Activated CD8-positive, alpha-beta memory T cell treated with anti-CD3 and anti-CD28 coated beads for 24 hours (primary cell): ENCODE measurements around the gene CD46.
"Not testable (repeated sequence)": the region's sequence is repeated elsewhere in the genome, so short reads cannot be mapped to it uniquely, and the experiment has no call there.

Source experiments
- DNase-seq: peaks from one replicate; pipeline ENCODE4 v3.0.0-alpha.2; 2020

The CD46 gene

GRCh38 chr1:207751790-207752455 is at the start of gene CD46:
Gene CD46, plus strand, starts transcription at chr1:207752054. Its CDS starts 159 bp downstream, at chr1:207752213.
- peak; percentile 95 for DNase-seq

DNA sequence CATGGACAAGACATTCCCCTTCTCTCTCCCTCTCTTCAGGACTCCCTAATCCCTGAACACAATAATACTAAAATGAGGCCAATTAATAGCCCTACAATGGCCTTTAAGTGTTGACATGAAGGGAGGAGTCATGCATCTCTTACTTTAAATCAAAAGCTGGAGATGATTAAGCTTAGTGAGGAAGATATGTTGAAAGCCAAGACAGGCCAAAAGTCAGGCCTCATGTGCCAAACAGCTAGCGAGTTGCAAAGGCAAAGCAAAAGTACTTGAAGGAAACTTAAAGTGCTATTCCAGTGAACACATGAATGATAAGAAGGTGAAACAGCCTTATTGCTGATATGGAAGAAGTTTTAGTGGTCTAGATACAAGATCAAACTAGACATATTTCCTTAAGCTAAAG is 49.5 kb upstream of the CD46 start:
- no peak for DNase-seq

DNA sequence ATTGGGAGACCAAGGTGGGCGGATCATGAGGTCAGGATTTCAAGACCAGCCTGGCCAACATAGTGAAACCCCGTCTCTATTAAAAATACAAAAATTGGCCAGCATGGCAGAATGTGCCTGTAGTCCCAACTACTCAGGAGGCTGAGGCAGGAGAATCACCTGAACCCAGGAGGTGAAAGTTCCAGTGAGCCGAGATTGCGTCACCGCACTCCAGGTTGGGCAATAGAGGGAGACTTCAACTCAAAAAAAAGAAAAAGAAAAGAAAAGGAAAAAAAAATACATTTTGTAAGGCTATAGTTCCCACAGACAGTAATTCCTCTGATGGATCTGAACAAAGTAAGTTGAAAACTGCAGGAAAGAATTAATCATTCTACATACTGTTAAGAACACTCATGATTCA is 48.1 kb upstream of the CD46 start:
- DNase-seq, result no peak

DNA sequence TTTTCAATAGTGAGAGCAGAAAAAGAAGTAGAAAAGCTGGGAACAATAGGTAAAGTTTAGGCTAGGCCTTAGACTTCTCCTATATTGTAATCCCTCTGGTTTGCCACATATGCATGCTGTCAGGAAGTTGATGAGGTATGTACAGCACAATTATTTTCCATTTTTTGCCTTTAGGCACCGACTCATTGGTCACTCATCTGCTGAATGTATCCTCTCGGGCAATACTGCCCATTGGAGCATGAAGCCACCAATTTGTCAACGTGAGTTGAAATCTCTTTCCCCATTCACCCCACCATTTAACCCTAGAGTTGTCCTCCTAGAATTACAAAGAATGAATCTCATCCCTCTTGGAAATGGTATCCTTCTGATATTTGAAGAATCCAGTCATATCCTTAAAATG is 43.9 kb upstream of the CD46 start:
- DNase-seq, result not testable (repeated sequence)

DNA sequence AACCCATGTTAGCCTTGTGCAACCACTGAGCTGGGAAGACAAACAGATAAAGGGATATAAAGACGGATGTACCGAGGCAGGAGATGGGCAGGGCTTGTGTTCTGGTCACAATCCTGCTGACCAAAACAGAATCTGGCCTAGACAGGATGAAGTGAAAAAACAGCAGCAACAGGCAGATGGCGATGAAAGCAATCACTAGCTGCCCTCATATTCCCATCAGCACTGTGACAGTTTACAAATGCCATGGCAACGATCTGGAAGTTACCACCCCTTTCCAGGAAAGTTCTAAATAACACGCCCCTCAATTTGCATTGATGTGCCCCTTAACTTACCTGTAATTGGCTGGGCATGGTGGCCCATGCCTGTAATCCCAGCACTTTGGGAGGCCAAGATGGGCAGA is 40.6 kb upstream of the CD46 start:
- DNase-seq, result no peak

GRCh38 chr1:207712701-207713100 is 39.2 kb upstream of the CD46 start:
- not testable (repeated sequence) for DNase-seq

GRCh38 chr1:207713529-207713928 is 38.3 kb upstream of the CD46 start:
- DNase-seq, result no peak

DNA sequence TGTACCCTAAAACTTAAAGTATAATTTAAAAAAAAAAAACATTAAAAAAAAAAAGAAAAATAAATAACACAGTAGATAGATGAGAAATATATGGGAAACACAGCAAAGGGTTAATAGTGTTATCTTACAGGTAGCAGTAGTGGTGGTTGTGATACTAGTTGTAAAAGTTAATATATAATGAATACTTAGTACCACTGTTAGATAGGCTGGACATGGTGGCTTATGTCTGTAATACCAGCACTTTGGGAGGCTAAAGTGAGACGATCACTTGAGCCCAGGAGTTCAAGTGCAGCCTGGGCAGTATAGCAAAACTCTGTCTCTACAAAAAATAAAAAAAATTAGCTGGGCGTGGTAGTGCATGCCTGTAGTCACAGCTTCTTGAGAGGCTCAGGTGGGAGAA is 32.6 kb upstream of the CD46 start:
- no peak for DNase-seq

DNA sequence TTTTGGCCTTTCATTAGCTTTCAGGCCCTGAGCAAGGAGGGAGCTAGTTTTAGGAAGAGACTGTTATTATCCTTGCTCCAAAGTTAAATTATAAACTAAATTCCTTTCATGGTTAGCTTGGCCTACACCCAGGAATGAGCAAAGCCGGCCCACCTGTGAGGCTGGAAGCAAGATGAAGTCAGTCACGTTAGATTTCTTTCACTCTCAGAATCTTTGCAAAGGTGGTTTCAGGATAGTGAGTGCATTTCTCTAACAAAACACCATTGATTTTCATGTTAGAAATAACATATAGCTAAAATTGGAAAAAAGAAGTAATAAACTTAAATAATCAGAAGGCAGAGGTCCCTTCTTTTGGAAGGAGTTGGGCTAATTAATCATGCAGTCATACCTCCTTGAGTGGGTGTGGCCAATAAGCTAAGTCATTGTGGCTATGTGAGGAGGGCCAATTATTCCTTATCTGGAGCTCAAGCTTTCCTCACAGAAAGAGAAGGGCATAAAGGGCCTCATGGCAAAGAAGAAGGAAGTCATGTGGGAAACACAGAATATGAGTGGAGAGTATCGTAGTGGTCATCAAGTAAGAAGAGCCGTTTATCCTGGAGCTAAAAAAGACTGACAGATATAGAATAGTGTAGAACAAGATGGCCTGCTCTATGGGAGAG is 23.5 kb upstream of the CD46 start:
- DNase-seq, result not testable (repeated sequence)

DNA sequence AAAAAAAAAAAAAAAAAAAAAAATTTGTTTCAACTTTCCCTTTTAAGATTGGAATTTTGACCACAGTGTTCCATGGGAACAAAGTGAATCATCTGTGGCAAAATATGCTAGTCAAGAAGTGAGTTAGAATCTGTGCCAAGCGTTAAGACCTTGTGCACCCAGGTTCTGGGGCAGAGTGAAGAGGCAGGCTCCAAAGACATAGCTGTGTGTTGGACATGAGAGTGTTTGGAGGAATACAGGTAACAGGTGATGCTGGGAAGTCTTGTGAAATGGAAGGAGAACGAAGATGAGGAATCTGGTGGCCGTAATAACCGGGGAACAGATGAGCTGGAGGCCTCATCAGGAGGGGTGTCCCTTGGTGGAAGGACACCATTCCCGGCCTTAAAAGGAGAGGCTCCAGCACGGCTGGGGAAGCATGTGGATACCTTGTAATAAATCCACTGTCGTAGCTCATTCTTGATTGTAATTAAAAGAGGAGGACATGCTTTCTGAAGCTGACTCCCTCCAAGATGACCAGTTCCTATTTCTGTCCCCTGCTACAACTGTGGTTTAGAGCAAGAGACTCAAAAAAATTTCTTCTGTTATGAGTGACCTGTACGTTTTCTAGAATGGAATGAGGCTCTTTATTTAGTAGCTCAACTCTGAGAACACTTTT is 14.2 kb upstream of the CD46 start:
- not testable (repeated sequence) for DNase-seq

DNA sequence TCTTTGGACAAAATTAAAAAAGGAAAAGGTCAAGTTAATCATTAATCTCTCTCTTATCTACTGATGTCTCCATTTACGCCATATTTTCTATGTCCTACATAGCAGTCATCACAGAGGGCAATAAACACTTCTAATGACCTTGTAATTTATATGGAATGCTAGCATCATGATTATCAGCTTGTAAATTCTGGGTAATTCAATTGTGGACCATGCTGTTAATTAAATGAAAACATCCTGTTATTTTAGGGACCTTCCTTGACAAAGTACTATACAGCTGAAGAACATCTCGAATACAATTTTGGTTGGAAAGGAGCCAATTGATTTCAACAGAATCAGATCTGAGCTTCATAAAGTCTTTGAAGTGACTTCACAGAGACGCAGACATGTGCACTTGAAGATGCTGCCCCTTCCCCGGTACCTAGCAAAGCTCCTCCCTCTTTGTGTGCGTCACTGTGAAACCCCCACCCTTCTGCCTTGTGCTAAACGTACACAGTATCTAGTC is 13.6 kb upstream of the CD46 start:
- DNase-seq, result not testable (repeated sequence)

DNA sequence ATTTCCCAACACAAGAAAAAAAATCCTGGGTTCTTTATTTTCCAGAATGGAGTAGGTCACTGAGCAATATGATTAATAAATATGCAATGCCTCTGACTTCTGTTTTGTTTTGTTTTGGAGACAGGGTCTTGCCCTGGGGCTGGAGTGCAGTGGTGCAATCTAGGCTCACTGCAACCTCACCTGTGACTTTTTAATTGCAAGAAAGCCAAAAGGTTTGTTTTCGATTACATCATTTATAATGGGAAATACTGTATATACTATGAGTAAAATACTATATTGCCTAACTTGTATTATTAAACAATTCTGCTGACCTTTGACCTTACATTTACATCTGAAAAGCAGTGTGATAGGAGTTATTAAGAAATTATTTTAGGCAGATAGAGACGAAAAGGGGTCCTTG is 11.6 kb upstream of the CD46 start:
- DNase-seq, result no peak

DNA sequence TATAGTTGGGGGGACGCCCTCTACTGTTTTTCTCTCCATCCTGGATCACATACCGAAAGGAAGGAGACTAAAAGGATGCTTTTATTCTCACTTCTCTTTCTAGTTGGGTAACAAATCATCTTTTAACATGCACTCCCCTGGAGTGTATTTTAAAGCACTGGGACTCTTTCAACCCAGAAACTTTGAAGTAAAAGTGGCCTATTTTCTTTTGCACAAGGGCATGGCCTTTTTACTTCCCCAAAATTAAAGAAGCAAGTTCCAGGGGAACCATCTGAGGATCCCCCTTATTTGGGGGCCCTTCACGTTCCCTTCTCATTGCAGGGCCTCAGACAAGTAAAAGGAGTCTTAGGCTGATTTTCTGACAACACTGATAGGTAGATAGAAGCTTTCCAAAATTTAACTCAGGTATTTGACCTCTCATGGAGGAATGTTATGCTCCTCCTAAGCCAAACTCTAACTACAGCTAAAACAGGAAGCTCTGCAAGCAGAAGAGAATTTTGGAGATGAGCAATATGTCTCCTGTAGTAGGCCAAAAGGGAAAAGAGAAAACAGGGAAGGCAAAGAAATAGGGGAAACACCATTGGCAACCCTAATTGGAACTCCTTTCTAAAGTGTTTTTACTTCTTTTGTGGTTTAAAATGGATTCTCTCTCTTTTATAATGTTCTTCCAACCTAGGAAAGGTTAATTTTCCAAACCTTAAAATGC is 8.9 kb upstream of the CD46 start:
- DNase-seq, result no peak

DNA sequence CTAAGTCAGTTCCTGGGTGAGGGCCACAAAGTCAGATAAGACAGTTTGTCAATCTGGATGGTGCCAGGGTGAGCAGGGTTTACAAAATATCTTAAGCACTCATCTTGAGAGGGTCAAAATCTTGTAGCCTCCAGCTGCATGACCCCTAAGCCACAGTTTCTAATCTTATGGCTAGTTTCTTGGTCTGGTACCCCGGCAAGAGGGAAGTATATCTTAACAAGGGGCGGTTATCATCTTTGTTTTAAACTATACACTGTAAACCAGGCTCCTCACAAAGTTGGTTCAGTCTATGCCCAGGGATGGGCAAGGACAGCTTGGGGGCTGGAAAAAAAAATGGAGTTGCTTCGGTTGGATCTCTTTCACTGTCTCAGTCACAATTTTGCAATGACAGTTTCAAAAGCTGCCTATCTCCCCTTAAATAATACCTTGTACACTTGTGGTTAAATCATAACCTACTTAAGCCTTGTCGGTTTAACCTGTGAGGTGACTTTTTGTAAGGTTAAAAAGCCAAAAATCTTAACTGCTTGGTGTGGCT is 7.8 kb upstream of the CD46 start:
- no peak for DNase-seq

- DNase-seq, result no peak
Observed at GRCh38 chr1:207745285-207745684, 6.6 kb upstream of the CD46 start.

DNA sequence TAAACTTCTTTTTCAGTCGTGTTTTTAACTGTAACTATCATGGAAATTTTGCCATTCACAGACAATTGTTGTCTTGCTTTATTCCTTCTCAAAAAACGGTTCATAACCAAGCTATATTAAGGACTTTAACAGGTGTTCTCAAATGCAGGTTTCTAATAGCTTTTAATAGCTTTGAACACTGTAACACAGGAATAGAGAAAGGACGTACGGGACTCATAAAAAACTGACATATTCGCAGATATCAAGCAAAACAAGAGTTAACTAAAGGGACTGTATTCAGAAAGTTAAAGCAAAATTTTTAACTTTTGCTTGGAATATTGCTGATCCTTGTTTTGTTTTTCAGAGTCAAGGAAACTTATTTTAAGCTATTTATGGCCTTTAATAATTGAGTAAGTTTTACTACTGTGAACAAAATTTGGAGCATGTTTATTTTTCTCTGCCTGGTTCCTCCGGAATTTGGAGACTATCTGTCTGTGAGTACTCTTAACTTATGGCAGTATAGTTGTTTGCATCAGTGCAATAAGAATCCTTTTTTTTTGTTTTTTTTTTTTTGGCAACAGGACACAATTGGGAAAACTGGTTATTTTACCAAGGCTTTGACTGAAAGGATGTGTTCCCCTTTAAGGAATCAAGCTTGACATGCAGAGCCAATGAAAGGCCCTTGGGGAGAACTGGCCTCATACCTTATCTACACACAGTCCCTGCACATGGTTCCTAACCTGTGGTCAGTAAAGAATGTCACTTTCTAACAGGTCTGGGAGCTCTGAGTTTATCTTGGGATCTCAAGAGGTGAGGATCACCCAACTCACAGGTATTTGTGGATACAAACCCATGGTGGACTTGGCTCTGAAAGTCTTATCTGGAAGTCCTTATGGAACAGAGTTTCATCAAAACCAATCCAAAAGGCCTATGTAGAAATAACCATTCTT is 5.8 kb upstream of the CD46 start:
- DNase-seq, result no peak

DNA sequence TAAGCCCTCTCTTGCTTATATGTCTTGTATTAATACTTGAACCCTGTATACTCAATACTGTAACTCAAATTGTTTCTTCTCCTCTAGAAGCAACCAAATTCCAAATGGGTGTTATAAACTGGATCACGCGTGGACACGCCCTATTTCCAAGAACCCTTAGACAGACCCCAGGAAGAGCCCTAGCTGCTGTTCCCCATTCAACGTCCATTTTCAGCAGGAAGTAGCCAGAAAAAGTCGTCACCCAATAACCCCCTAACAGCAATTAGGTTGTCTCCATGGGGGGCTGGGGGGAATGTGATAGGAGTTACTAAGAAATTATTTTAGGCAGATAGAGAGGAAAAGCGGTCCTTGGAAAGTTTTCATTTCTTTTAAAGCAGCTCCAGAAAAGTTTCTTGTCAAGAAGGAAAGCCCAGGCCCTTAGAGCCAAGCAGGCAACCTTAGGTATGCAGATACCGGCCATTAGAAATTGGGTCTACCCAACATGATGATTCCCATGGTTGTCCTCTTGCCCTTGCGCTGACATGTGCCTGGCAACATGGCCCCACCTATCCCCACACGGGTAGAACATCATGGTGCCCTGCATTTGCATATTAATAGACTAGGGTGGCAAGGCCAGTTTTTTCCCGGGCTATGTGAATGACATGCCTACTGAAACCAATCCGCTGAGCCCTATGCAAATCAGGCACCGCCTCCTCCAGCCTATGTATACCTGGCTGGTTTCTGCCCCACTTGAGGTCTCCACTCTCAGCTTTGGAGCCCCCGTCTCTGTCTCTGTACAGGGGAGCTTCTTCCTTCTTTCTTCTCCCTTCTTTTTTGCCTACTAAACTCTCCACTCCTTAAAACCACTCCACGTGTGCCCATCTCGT is 4.0 kb upstream of the CD46 start:
- no peak for DNase-seq

DNA sequence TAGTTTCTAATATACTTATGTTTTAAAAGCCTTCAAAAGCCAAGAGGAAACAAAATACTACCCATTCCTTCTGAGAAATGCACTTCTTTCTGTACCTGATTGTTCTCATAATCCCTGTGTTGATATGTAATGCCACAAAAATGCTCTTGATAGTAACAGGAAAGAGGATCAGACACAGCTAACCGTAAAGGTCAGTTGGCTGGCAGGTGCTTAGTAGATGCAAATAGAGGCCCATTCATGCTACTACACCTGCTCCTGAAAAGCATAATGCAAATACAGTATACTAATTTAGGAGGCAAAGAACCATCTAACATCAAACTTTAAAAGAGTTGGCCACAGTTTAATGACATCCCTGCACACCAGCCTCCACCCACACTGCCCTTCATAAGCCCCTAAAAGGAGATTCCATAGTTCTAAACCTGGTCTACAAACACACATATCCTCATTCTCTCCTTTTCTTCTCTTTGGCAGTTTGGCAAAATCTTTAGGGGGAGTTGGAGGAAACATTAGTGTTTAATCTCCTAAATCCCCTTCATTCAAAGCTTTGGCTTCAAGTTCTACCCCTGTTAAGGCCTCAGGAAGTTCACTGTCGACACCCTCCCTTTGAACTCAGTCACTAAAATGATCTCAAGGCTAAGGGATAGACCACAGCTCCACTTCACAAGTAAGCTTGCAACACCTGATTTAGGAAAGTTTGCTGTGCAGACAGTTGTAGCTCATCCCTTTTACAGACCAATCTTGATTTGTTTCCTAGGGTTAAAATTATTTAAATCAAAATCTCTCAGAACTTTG is 2.9 kb upstream of the CD46 start:
- DNase-seq, result no peak

DNA sequence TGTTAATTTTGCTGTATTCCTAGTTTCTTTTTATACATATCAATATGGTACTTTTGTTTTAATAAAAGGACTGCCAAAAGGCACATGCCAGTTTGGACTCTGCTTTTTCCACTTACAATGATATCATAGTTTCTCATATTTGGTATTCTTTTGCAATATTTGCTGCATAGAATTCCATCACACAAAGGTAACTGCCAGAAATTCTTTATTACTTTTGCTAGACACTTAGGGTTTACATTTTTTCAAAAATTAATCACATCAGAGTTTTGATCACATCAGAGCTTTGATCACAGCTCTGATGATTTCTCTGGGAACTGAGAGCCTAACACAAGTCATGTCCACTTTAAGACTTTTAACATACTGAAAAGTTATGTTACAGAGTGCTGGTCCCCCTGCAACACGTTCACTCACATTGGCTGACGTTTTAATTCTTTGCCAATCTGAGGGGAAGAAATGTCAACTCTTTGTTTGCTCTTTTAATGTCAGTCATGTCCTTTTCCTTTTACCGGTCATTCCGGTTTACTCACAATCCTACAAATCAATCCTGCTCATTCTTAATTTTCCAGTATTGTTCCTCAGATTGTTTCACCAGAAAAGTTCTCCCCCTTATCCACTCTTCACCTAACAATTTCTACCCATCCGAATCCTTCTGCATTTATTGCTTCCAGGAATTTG is 1.1 kb upstream of the CD46 start:
- DNase-seq, result no peak

- DNase-seq, result not testable (repeated sequence)
Observed at GRCh38 chr1:207751463-207751789, 428 bp upstream of the CD46 start.
